HG03280 (cell line): ENCODE measurements around the gene INSR.

Experiments
- ATAC-seq: cut with Tn5 transposase; IDR thresholded peaks from one replicate; pipeline ENCODE4 v1.9.1; 2021; ENCODE audit warnings: mild to moderate bottlenecking, moderate library complexity; ENCODE audit not compliant: unreplicated experiment

Gene INSR

GRCh38 chr19:7197760-7198696 is 96.2 kb downstream of the INSR start:
- peak; percentile 86 for ATAC-seq

- ATAC-seq = peak; percentile 66
Observed at GRCh38 chr19:7197119-7197759, 97.0 kb downstream of the INSR start.

- no peak for ATAC-seq
Observed at GRCh38 chr19:7196763-7197118, 97.5 kb downstream of the INSR start.

- ATAC-seq = no peak
Observed at GRCh38 chr19:7195046-7195445, 99.2 kb downstream of the INSR start.

- no peak for ATAC-seq
Observed at GRCh38 chr19:7194566-7194965, 99.6 kb downstream of the INSR start.

- ATAC-seq = peak; percentile 49
Observed at GRCh38 chr19:7191946-7192691, 102.1 kb downstream of the INSR start.

- ATAC-seq = no peak
Observed at GRCh38 chr19:7188698-7189629, 105.2 kb downstream of the INSR start.

GRCh38 chr19:7187605-7188339 is 106.4 kb downstream of the INSR start:
- no peak for ATAC-seq

GRCh38 chr19:7182489-7182888 is 111.7 kb downstream of the INSR start:
- ATAC-seq = no peak

GRCh38 chr19:7179917-7180306 is 114.3 kb downstream of the INSR start:
- no peak for ATAC-seq

GRCh38 chr19:7177926-7178325 is 116.3 kb downstream of the INSR start:
- ATAC-seq = no peak

- ATAC-seq = no peak
Observed at GRCh38 chr19:7176792-7177191, 117.4 kb downstream of the INSR start.

GRCh38 chr19:7172794-7173193 is 121.4 kb downstream of the INSR start:
- no peak for ATAC-seq

- ATAC-seq = no peak
Observed at GRCh38 chr19:7170983-7171382, 123.2 kb downstream of the INSR start.

GRCh38 chr19:7168941-7169340 is 125.3 kb downstream of the INSR start:
- ATAC-seq = no peak

- ATAC-seq = no peak
Observed at GRCh38 chr19:7161292-7161691, 132.9 kb downstream of the INSR start.

GRCh38 chr19:7159105-7159933 is 134.9 kb downstream of the INSR start:
- no peak for ATAC-seq

- no peak for ATAC-seq
Observed at GRCh38 chr19:7153022-7153421, 141.2 kb downstream of the INSR start.

- no peak for ATAC-seq
Observed at GRCh38 chr19:7152568-7152967, 141.6 kb downstream of the INSR start.
